Kidney glomerular epithelial cell (primary cell): Measurements from ENCODE around the gene TAF6.
"Not testable (repeated sequence)": the region's sequence is repeated elsewhere in the genome, so short reads cannot be mapped to it uniquely, and the experiment has no call there.

Source experiments
- DNase-seq: peaks from one replicate; lab custom pipeline; 2025; lab: John Stamatoyannopoulos, UW

The TAF6 gene

GRCh38 chr7:100152404-100152803 lies 33.2 kb upstream of the TAF6 start:
- DNase-seq, result no peak

GRCh38 chr7:100148559-100149328 lies 29.6 kb upstream of the TAF6 start, which contains the start of gene LAMTOR4:
Gene LAMTOR4 (plus strand): TSS chr7:100148918. CDS start chr7:100148973, 55 bp downstream.
- peak; percentile 98 for DNase-seq

GRCh38 chr7:100148225-100148558 lies 29.0 kb upstream of the TAF6 start:
- DNase-seq, result no peak

- DNase-seq, result no peak
Measured at GRCh38 chr7:100147278-100147677, 28.1 kb upstream of the TAF6 start.

- DNase-seq, result not testable (repeated sequence)
Measured at GRCh38 chr7:100146350-100146749, 27.2 kb upstream of the TAF6 start.

GRCh38 chr7:100142461-100142860 lies 23.3 kb upstream of the TAF6 start:
- DNase-seq, result no peak

GRCh38 chr7:100141555-100141949 lies 22.4 kb upstream of the TAF6 start:
- no peak for DNase-seq

GRCh38 chr7:100137851-100138760 lies 18.9 kb upstream of the TAF6 start:
- DNase-seq, result peak; percentile 10

- DNase-seq, result peak; percentile 79
Measured at GRCh38 chr7:100132697-100133151, 13.6 kb upstream of the TAF6 start.

- DNase-seq, result no peak
Measured at GRCh38 chr7:100132126-100132525, 13.0 kb upstream of the TAF6 start.

GRCh38 chr7:100130608-100131453 lies 11.7 kb upstream of the TAF6 start:
- peak; percentile 24 for DNase-seq

- not testable (repeated sequence) for DNase-seq
Measured at GRCh38 chr7:100130220-100130607, 11.1 kb upstream of the TAF6 start.

GRCh38 chr7:100128637-100128963 lies 9.4 kb upstream of the TAF6 start:
- no peak for DNase-seq

GRCh38 chr7:100127866-100128636 lies 8.9 kb upstream of the TAF6 start:
- DNase-seq, result no peak

- peak; percentile 88 for DNase-seq
Measured at GRCh38 chr7:100126931-100127865, 8.0 kb upstream of the TAF6 start, which contains the start of gene MBLAC1. Gene MBLAC1 (plus strand): TSS chr7:100126967. CDS start chr7:100127396, 429 bp downstream.

- peak; percentile 77 for DNase-seq
Measured at GRCh38 chr7:100126239-100126930, 7.2 kb upstream of the TAF6 start.

- no peak for DNase-seq
Measured at GRCh38 chr7:100124301-100125230, 5.4 kb upstream of the TAF6 start.

GRCh38 chr7:100122568-100122967 lies 3.4 kb upstream of the TAF6 start:
- DNase-seq, result no peak
